Esophagus squamous epithelium (tissue), 5 donors: ENCODE data around the gene C10orf88. TPM values are rescaled to one million over a fixed set of nuclear protein-coding genes. Genes with fewer than 3 reads are reported as not detected.

Source experiments
- DNase-seq: peaks from one replicate; lab custom pipeline; 2025; lab: John Stamatoyannopoulos, UW
- H3K27ac ChIP-seq, 4 donors: fragments of 200-600 bp; sonication (generic); one replicate each; pipeline ENCODE4 v1.5.1; 2016 to 2019; ENCODE audit warnings: mild to moderate bottlenecking in 1 of 4
- H3K27me3 ChIP-seq, 4 donors: fragments of 200-600 bp; sonication (generic); 1 replicate in 3 of 4; 2 replicates in 1 of 4; pipeline versions ENCODE4 v1.5.1 to v1.6.0; 2017 to 2021; ENCODE audit warnings: antibody characterized with exemption in 1 of 4
- H3K36me3 ChIP-seq, 3 donors: fragments of 200-600 bp; sonication (generic); one replicate each; pipeline ENCODE4 v1.5.1; 2016 to 2019
- H3K4me1 ChIP-seq, 3 donors: fragments of 200-600 bp; sonication (generic); one replicate each; pipeline ENCODE4 v1.5.1; 2017 to 2019
- H3K4me3 ChIP-seq, 4 donors: fragments of 200-600 bp; sonication (generic); 1 replicate in 3 of 4; 2 replicates in 1 of 4; pipeline ENCODE4 v1.5.1; 2016 to 2019; ENCODE audit warnings: mild to moderate bottlenecking in 2 of 4, moderate library complexity in 1 of 4
- H3K9me3 ChIP-seq, 3 donors: fragments of 200-600 bp; sonication (generic); one replicate each; pipeline ENCODE4 v1.5.1; 2016 to 2019
- POLR2A ChIP-seq, 4 donors: fragments of 450-650 bp; IDR thresholded peaks; one replicate each; pipeline ENCODE4 v1.6.1; 2017; ENCODE audit warnings: antibody characterized with exemption in 4 of 4, mild to moderate bottlenecking in 4 of 4, moderate library complexity in 3 of 4
- WGBS, 2 donors: methylation state at CpG; one replicate each; pipeline ENCODE4 v1.1.5; 2018; 5-methylcytosine and 5-hydroxymethylcytosine counted together
- intact Hi-C: fragments of 100-400 bp; cut with DNase I; formaldehyde crosslinking; loops from one replicate; pipeline ENCODE4 v1.15.0; 2022
- total RNA-seq, 4 donors: library from RNA; depleted of rRNA; stranded (reverse); fragments of >200 nt; gene quantifications; one replicate each; pipeline ENCODE4 v1.1.0, GENCODE V29; 2016
- TF ChIP-seq, protein P1 (sequence below), 6 experiments: fragments of 450-650 bp in 4 of 6; fragments of 200-600 bp in 2 of 6; sonication (generic) in 2 of 6; IDR thresholded peaks; one replicate each; pipeline ENCODE4 v1.5.1; 2016 to 2019; ENCODE audit warnings: antibody characterized with exemption in 6 of 6, mild to moderate bottlenecking in 4 of 6, moderate library complexity in 4 of 6
- donor health status: DM: yes; HTN: yes; CAD: no.

The C10orf88 gene
- total RNA-seq, 4 donors from 2014 or later: 4.0 to 7.6 (median 4.6) TPM

DNA sequence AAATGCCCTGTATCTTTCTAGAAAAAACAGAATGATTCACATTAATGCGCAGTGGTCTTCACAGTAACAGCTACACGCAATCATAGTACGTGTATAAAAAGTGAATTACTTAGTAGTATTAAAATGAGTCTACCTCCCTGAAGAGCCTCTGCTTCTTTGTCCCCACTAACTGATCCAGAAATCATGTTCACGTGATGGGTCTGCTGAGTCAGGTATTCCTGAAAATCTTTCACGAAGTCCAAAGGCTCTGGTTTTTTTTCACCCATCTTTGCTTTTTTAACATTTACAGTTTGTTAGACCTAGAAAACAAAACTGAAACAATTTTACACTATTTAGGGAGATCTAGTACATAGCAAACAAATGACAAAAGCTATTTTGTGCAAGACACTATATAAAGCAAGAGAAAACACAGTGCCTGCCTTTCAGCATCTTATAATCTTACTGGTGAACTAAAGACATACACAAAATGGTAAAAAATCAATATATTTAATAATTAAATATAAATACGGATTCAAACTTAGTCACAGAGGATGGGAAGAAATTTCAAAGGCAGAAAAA, 44.4 kb upstream of the C10orf88 start:
- peaks cover 0 to 51% (median 10%) of the 10 kb centered on the region in 3 donors for H3K36me3 ChIP-seq
- no peak for TF ChIP-seq POLR2A (IDR thresholded peaks at IDR 0.05)
- TF ChIP-seq, protein P1, sequence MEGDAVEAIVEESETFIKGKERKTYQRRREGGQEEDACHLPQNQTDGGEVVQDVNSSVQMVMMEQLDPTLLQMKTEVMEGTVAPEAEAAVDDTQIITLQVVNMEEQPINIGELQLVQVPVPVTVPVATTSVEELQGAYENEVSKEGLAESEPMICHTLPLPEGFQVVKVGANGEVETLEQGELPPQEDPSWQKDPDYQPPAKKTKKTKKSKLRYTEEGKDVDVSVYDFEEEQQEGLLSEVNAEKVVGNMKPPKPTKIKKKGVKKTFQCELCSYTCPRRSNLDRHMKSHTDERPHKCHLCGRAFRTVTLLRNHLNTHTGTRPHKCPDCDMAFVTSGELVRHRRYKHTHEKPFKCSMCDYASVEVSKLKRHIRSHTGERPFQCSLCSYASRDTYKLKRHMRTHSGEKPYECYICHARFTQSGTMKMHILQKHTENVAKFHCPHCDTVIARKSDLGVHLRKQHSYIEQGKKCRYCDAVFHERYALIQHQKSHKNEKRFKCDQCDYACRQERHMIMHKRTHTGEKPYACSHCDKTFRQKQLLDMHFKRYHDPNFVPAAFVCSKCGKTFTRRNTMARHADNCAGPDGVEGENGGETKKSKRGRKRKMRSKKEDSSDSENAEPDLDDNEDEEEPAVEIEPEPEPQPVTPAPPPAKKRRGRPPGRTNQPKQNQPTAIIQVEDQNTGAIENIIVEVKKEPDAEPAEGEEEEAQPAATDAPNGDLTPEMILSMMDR (IDR thresholded peaks at IDR 0.05): no peak

GRCh38 chr10:122997864-122998263, 43.8 kb upstream of the C10orf88 start:
- peaks cover 0 to 56% (median 10%) of the 10 kb centered on the region in 3 donors for H3K36me3 ChIP-seq
- H3K4me1 ChIP-seq: peaks cover 0 to 16% (median 4%) of the 10 kb centered on the region in 3 donors
- no peak for DNase-seq
- H3K27ac ChIP-seq: no peak overlapping the region
- no peaks in the 10 kb centered on the region for H3K27me3 ChIP-seq
- WGBS, 2 donors: 75 to 91% methylated on average over 3 of the region's 3 CpGs
- H3K9me3 ChIP-seq: no peaks in the 10 kb centered on the region
- TF ChIP-seq POLR2A (IDR thresholded peaks at IDR 0.05): no peak
- H3K4me3 ChIP-seq: no peak overlapping the region
- intact Hi-C loops: no loop called here

More for the DNA sequence above, 44.4 kb upstream of the C10orf88 start:
- WGBS, 2 donors: 86 to 90% methylated on average over 6 of the region's 6 CpGs
- intact Hi-C loops: no loop called here
- Histone ChIP-seq H3K4me1 (peaks cover 0 to 16% (median 4%) of the 10 kb centered on the region in 3 donors), H3K27me3 (no peaks in the 10 kb centered on the region), H3K4me3 (no peak overlapping the region), H3K27ac (no peak overlapping the region), H3K9me3 (no peaks in the 10 kb centered on the region)
- DNase-seq: no peak

DNA sequence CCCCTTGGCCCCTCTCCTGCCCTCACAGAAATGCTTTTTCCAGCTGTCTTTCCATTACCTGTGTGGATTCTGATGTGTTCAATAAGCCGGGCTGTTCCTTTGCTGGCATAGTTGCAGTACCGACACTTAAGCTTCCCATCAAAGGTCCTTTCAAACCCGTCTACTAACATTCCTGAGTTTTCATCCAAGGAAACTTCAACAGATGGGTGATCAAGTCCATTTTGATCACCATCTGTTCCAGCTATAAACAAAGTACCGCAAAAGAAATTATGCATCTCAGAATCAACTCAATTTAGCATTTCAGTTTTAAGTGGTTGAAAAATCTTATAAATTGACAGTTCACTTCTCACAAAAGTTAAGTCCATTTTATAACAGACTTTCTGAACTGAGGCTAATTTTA, 41.9 kb upstream of the C10orf88 start:
- whole genome bisulfite sequencing, 2 donors: 80 to 94% methylated on average over 4 of the region's 4 CpGs
- no peaks in the 10 kb centered on the region for H3K9me3 ChIP-seq
- intact Hi-C loops: no loop called here
- DNase-seq: no peak
- peaks cover 0 to 16% (median 4%) of the 10 kb centered on the region in 3 donors for H3K4me1 ChIP-seq
- no peak for TF ChIP-seq POLR2A (IDR thresholded peaks at IDR 0.05)
- TF ChIP-seq, protein P1 (IDR thresholded peaks at IDR 0.05): no peak
- H3K36me3 ChIP-seq: peaks cover 0 to 72% (median 10%) of the 10 kb centered on the region in 3 donors
- no peak overlapping the region for H3K4me3 ChIP-seq
- H3K27ac ChIP-seq: no peak overlapping the region
- no peaks in the 10 kb centered on the region for H3K27me3 ChIP-seq

- H3K36me3 ChIP-seq: peaks cover 0 to 72% (median 10%) of the 10 kb centered on the region in 3 donors
- no peaks in the 10 kb centered on the region for H3K27me3 ChIP-seq
- no peak for DNase-seq
- H3K4me1 ChIP-seq: peaks cover 0 to 3% (median 0%) of the 10 kb centered on the region in 3 donors
- TF ChIP-seq POLR2A (IDR thresholded peaks at IDR 0.05): no peak
- TF ChIP-seq, protein P1 (IDR thresholded peaks at IDR 0.05): no peak
- WGBS, 2 donors: 89 to 98% methylated on average over 5 to 6 of the region's 6 CpGs
- H3K27ac ChIP-seq: no peak overlapping the region
- H3K9me3 ChIP-seq: no peaks in the 10 kb centered on the region
- H3K4me3 ChIP-seq: no peak overlapping the region
- intact Hi-C loops: no loop called here
Observed at GRCh38 chr10:122993797-122994336, 39.8 kb upstream of the C10orf88 start.

DNA sequence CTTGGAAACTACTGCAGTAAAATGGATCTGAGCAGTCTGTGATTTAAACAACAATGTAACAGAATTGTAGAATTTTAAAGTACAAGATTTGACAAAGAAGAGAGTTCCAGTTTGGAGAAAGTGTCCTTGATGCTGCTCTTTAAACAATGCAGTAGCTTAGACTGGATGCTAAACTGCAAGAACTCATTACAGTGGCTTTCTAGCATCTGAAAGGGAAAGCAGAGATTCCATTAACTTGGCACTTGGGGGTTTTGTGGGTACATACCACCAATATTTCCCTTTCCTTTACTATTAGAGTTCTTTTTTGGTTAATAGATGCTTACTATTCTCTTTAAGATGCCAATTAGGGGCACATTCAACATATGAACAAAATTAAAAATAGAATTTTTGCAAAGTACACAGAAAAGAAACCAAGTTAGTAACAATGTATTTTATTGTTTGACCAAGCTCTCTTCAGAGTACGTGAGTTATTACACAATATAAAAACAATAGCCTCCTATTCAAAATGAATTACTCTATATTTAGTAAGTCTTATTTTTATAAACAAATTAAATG, 38.1 kb upstream of the C10orf88 start:
- Histone ChIP-seq H3K4me3 (no peak overlapping the region), H3K36me3 (peaks cover 0 to 58% (median 10%) of the 10 kb centered on the region in 3 donors)

More for the DNA sequence above, 38.1 kb upstream of the C10orf88 start:
- Histone ChIP-seq H3K4me1 (no peaks in the 10 kb centered on the region), H3K9me3 (no peaks in the 10 kb centered on the region), H3K27ac (no peak overlapping the region), H3K27me3 (no peaks in the 10 kb centered on the region)
- no peak for TF ChIP-seq POLR2A (IDR thresholded peaks at IDR 0.05)
- TF ChIP-seq, protein P1 (IDR thresholded peaks at IDR 0.05): no peak
- intact Hi-C loops: no loop called here
- WGBS, 2 donors: 69 to 87% methylated on average over 1 of the region's 1 CpG
- no peak for DNase-seq
